GM12878 (cell line): ENCODE results near the gene SEC11A. TPM values are rescaled to one million over a fixed set of nuclear protein-coding genes. Genes with fewer than 3 reads are reported as not detected.

ENCODE experiments used
- ATAC-seq: fragments of 200-7000 bp; cut with Tn5 transposase; 3 replicates; pipeline ENCODE4 v1.9.1; 2020; ENCODE audit warnings: mild to moderate bottlenecking, moderate library complexity
- BruUV-seq: library from RNA; stranded (reverse); fragments of 400-500 nt; replicated peaks from 2 replicates; lab custom pipeline; 2021; lab: Mats Ljungman, UMichigan
- CTCF ChIA-PET: fragments of 300-600 bp; sonication (Branson Sonifier 250); formaldehyde crosslinking; extraction: SDS; loops from one replicate; lab custom pipeline; 2021; ENCODE audit warnings: inconsistent platforms; lab: Yijun Ruan, JAX
- POLR2A ChIA-PET: fragments of 350-600 bp; formaldehyde crosslinking; extraction: SDS; loops from one replicate; lab custom pipeline; 2021; ENCODE audit warnings: inconsistent platforms; lab: Charles Lee
- RAD21 ChIA-PET: fragments of 300-600 bp; sonication (Branson Sonifier 250); formaldehyde crosslinking; loops from one replicate; lab custom pipeline; 2023; ENCODE audit warnings: antibody characterized with exemption; ENCODE audit not compliant: unreplicated experiment; lab: Charles Lee
- SMC1A ChIA-PET: fragments of 300-600 bp; sonication (Branson Sonifier 250); formaldehyde crosslinking; loops from one replicate; lab custom pipeline; 2023; ENCODE audit not compliant: unreplicated experiment, uncharacterized antibody; lab: Charles Lee
- DNase-seq: peaks from one replicate; pipeline ENCODE4 v3.0.0-alpha.2; 2011; ENCODE audit warnings: low read depth, low spot score
- FAIRE-seq: peaks from 3 replicates; lab custom pipeline; 2011; peaks lifted over from hg19 to GRCh38; lab: Jason Lieb, UNC
- H2AFZ ChIP-seq: 2 replicates; pipeline ENCODE4 v1.6.0; 2011; ENCODE audit warnings: low read depth, low read length, control low read depth; ENCODE audit not compliant: control insufficient read depth
- H3K27ac ChIP-seq: 2 replicates; pipeline ENCODE4 v1.5.1; 2011; ENCODE audit warnings: control low read depth; ENCODE audit not compliant: control insufficient read depth, insufficient read depth
- H3K27me3 ChIP-seq, 2 experiments: replicated peaks in 1 of 2; 2 replicates each; pipeline versions ENCODE4 v1.6.0 to v1.6.1; 2011; ENCODE audit warnings: low read length in 1 of 2; ENCODE audit not compliant: control insufficient read depth in 2 of 2, insufficient read depth in 2 of 2
- H3K36me3 ChIP-seq, 2 experiments: 2 replicates each; pipeline ENCODE4 v1.5.1; 2011; ENCODE audit warnings: low read length in 1 of 2; ENCODE audit not compliant: control insufficient read depth in 2 of 2, insufficient read depth in 2 of 2
- H3K4me1 ChIP-seq: 2 replicates; pipeline ENCODE4 v1.6.1; 2011; ENCODE audit warnings: mild to moderate bottlenecking, low read length, moderate library complexity, mixed read lengths; ENCODE audit not compliant: control insufficient read depth, insufficient read depth
- H3K4me2 ChIP-seq: 2 replicates; pipeline ENCODE4 v1.6.0; 2011; ENCODE audit warnings: control low read depth; ENCODE audit not compliant: control insufficient read depth, insufficient read depth
- H3K4me3 ChIP-seq: fragments of 200-600 bp; sonication (generic); 2 replicates; pipeline ENCODE4 v1.5.1; 2016
- H3K79me2 ChIP-seq: 2 replicates; pipeline ENCODE4 v1.6.0; 2011; ENCODE audit warnings: low read length; ENCODE audit not compliant: control insufficient read depth, insufficient read depth
- H3K9ac ChIP-seq: 2 replicates; pipeline ENCODE4 v1.8.0; 2011; ENCODE audit warnings: low read length, control low read depth, mixed read lengths; ENCODE audit not compliant: control insufficient read depth, insufficient read depth
- H3K9me3 ChIP-seq: replicated peaks from 3 replicates; pipeline ENCODE4 v1.5.1; 2011; ENCODE audit warnings: mild to moderate bottlenecking, low read length; ENCODE audit not compliant: control insufficient read depth, insufficient read depth
- H4K20me1 ChIP-seq: 2 replicates; pipeline ENCODE4 v1.6.0; 2011; ENCODE audit not compliant: control insufficient read depth, insufficient read depth
- CREB1 ChIP-seq: IDR thresholded peaks from 2 replicates; pipeline ENCODE4 v1.6.1; 2012; ENCODE audit warnings: low read depth, mild to moderate bottlenecking, inconsistent platforms
- CTCF ChIP-seq, 3 experiments: IDR thresholded peaks in 2 of 3; conservative IDR thresholded peaks in 1 of 3; 2 replicates each; pipeline ENCODE4 v1.5.1; 2011; ENCODE audit warnings: low read depth in 3 of 3, low read length in 3 of 3, mild to moderate bottlenecking in 3 of 3, control low read depth in 2 of 3, moderate library complexity in 2 of 3, inconsistent platforms in 1 of 3, mixed read lengths in 1 of 3; ENCODE audit not compliant: control insufficient read depth in 2 of 3, insufficient read depth in 1 of 3; ENCODE audit errors: extremely low read depth in 1 of 3
- EP300 ChIP-seq, 2 experiments: fragments of 150-350 bp in 1 of 2; IDR thresholded peaks; 2 replicates each; pipeline ENCODE4 v1.6.1; 2011 to 2012; ENCODE audit warnings: low read depth in 2 of 2, low read length in 2 of 2, borderline replicate concordance in 1 of 2, improper control_type of control experiment in 1 of 2, inconsistent platforms in 1 of 2; ENCODE audit not compliant: control insufficient read depth in 1 of 2
- LARP7 ChIP-seq: fragments of 450-650 bp; IDR thresholded peaks from 2 replicates; pipeline ENCODE4 v1.6.1; 2017; ENCODE audit warnings: mild to moderate bottlenecking
- NBN ChIP-seq: fragments of 450-650 bp; IDR thresholded peaks from 2 replicates; pipeline ENCODE4 v1.6.1; 2016
- NFIC ChIP-seq: IDR thresholded peaks from 2 replicates; pipeline ENCODE4 v1.6.1; 2012; ENCODE audit warnings: low read depth, mild to moderate bottlenecking, inconsistent platforms, low read length, moderate library complexity
- SRF ChIP-seq, 2 experiments: IDR thresholded peaks; 2 replicates each; pipeline ENCODE4 v1.6.1; 2011; ENCODE audit warnings: low read depth in 2 of 2, low read length in 2 of 2, mild to moderate bottlenecking in 1 of 2, moderate library complexity in 1 of 2
- ZNF207 ChIP-seq: fragments of 450-650 bp; IDR thresholded peaks from 2 replicates; pipeline ENCODE4 v1.6.1; 2014; ENCODE audit warnings: antibody characterized with exemption, mild to moderate bottlenecking, borderline replicate concordance
- ZNF24 ChIP-seq: fragments of 450-650 bp; IDR thresholded peaks from 2 replicates; pipeline ENCODE4 v1.6.1; 2017; ENCODE audit warnings: antibody characterized with exemption, mild to moderate bottlenecking
- WGBS: methylation state at CpG from one replicate; pipeline ENCODE4 v1.1.6; 2016; ENCODE audit warnings: low lambda C conversion rate; ENCODE audit not compliant: insufficient replicate concordance, insufficient coverage; ENCODE audit errors: missing lambda C conversion rate; 5-methylcytosine and 5-hydroxymethylcytosine counted together
- in situ Hi-C: fragments of 300-500 bp; cut with MboI; formaldehyde crosslinking; loops from 9 replicates; pipeline ENCODE4 v1.14.3; 2018; ENCODE audit warnings: mixed read lengths
- intact Hi-C: fragments of 100-400 bp; cut with micrococcal nuclease; formaldehyde crosslinking; loops from one replicate; pipeline ENCODE4 v1.14.2; 2022; ENCODE audit not compliant: unreplicated experiment
- polyA plus RNA-seq, 11 experiments: library from polyadenylated mRNA; depleted of rRNA in 4 of 11; unstranded in 6 of 11; stranded (reverse) in 5 of 11; fragments of >200 nt; fragmentation: Nextera tagmentation in 4 of 11; fragmentation: Illumina TruSeq in 1 of 11; extraction: Ambion mirVana in 4 of 11; extraction: Trizol in 1 of 11; gene quantifications; 1 replicate in 1 of 11; 2 replicates in 10 of 11; pipeline versions ENCODE4 v1.2.1 to v1.2.3, GENCODE V29; 2011 to 2016; ENCODE audit warnings: inconsistent platforms in 2 of 11, missing spikeins in 2 of 11, low read depth in 1 of 11
- total RNA-seq, 4 experiments: library from RNA; depleted of rRNA in 3 of 4; stranded (reverse); fragments of >200 nt in 3 of 4; fragmentation: Illumina TruSeq in 1 of 4; extraction: Trizol in 1 of 4; gene quantifications; 2 replicates each; pipeline versions ENCODE4 v1.2.1 to v1.2.3, GENCODE V29; 2013 to 2021
- TF ChIP-seq, protein P1 (sequence below): IDR thresholded peaks from 2 replicates; pipeline ENCODE4 v1.6.1; 2011; ENCODE audit warnings: mild to moderate bottlenecking, low read depth, low read length, moderate library complexity; ENCODE audit not compliant: insufficient replicate concordance
- TF ChIP-seq, protein P2 (sequence below): fragments of 450-650 bp; IDR thresholded peaks from 2 replicates; pipeline ENCODE4 v1.6.1; 2017; ENCODE audit warnings: mild to moderate bottlenecking, moderate library complexity
- TF ChIP-seq, protein P3 (sequence below): fragments of 150-350 bp; IDR thresholded peaks from 2 replicates; pipeline ENCODE4 v1.6.1; 2014; ENCODE audit warnings: mild to moderate bottlenecking, low read depth, low read length
- TF ChIP-seq, protein P4 (sequence below): fragments of 450-650 bp; IDR thresholded peaks from 2 replicates; pipeline ENCODE4 v1.6.1; 2017; ENCODE audit warnings: low read depth, mild to moderate bottlenecking, moderate library complexity

The SEC11A gene
- total and polyA plus RNA-seq, 10 of the 15 experiments (the other 5 are each of a cell fraction or from before 2014, with no cell fraction given), result 99.2 to 159 (median 143) TPM

DNA sequence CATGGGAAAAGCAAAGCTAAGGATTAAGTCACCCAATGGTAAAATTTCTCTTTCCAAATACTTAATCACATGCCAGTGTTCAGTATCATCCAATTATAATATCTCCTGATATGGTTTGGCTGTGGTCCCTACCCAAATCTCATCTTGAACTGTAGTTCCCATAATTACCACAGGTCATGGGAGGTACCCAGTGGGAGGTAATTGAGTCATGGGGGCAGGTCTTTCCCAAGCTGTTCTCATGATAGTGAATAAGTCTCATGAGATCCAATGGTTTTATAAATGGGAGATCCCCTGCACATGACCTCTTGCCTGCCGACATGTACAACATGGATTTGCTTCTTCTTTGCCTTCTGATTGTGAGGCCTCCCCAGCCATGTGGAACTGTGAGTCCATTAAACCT is 31.8 kb downstream of the SEC11A start:
- ChIA-PET CTCF (no interaction called here), POLR2A (interaction anchor here (0.6 kb wide), 1 partner anchor 15 kb away, joined by 3 read pairs; no protein-coding TSS in a partner anchor)
- WGBS, result 61% methylated on average over 1 of the region's 1 CpG
- TF ChIP-seq, protein P1, sequence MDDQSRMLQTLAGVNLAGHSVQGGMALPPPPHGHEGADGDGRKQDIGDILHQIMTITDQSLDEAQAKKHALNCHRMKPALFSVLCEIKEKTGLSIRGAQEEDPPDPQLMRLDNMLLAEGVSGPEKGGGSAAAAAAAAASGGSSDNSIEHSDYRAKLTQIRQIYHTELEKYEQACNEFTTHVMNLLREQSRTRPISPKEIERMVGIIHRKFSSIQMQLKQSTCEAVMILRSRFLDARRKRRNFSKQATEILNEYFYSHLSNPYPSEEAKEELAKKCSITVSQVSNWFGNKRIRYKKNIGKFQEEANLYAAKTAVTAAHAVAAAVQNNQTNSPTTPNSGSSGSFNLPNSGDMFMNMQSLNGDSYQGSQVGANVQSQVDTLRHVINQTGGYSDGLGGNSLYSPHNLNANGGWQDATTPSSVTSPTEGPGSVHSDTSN, result no peak
- TF ChIP-seq ZNF24, result no peak
- TF ChIP-seq, protein P2, sequence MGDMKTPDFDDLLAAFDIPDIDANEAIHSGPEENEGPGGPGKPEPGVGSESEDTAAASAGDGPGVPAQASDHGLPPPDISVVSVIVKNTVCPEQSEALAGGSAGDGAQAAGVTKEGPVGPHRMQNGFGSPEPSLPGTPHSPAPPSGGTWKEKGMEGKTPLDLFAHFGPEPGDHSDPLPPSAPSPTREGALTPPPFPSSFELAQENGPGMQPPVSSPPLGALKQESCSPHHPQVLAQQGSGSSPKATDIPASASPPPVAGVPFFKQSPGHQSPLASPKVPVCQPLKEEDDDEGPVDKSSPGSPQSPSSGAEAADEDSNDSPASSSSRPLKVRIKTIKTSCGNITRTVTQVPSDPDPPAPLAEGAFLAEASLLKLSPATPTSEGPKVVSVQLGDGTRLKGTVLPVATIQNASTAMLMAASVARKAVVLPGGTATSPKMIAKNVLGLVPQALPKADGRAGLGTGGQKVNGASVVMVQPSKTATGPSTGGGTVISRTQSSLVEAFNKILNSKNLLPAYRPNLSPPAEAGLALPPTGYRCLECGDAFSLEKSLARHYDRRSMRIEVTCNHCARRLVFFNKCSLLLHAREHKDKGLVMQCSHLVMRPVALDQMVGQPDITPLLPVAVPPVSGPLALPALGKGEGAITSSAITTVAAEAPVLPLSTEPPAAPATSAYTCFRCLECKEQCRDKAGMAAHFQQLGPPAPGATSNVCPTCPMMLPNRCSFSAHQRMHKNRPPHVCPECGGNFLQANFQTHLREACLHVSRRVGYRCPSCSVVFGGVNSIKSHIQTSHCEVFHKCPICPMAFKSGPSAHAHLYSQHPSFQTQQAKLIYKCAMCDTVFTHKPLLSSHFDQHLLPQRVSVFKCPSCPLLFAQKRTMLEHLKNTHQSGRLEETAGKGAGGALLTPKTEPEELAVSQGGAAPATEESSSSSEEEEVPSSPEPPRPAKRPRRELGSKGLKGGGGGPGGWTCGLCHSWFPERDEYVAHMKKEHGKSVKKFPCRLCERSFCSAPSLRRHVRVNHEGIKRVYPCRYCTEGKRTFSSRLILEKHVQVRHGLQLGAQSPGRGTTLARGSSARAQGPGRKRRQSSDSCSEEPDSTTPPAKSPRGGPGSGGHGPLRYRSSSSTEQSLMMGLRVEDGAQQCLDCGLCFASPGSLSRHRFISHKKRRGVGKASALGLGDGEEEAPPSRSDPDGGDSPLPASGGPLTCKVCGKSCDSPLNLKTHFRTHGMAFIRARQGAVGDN, result no peak
- TF ChIP-seq LARP7, result no peak
- TF ChIP-seq NFIC, result no peak
- no peak for TF ChIP-seq SRF (IDR thresholded peaks at IDR 0.05; ENCODE audit: low read depth in 2 of 2, low read length in 2 of 2)
- TF ChIP-seq EP300 (IDR thresholded peaks at IDR 0.05; ENCODE audit: borderline replicate concordance in 1 of 2, control insufficient read depth in 1 of 2, low read depth in 2 of 2, low read length in 2 of 2), result no peak
- no peak for TF ChIP-seq NBN
- TF ChIP-seq, protein P3, sequence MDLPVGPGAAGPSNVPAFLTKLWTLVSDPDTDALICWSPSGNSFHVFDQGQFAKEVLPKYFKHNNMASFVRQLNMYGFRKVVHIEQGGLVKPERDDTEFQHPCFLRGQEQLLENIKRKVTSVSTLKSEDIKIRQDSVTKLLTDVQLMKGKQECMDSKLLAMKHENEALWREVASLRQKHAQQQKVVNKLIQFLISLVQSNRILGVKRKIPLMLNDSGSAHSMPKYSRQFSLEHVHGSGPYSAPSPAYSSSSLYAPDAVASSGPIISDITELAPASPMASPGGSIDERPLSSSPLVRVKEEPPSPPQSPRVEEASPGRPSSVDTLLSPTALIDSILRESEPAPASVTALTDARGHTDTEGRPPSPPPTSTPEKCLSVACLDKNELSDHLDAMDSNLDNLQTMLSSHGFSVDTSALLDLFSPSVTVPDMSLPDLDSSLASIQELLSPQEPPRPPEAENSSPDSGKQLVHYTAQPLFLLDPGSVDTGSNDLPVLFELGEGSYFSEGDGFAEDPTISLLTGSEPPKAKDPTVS, result no peak
- TF ChIP-seq ZNF207, result no peak
- TF ChIP-seq CREB1, result no peak
- TF ChIP-seq, protein P4, sequence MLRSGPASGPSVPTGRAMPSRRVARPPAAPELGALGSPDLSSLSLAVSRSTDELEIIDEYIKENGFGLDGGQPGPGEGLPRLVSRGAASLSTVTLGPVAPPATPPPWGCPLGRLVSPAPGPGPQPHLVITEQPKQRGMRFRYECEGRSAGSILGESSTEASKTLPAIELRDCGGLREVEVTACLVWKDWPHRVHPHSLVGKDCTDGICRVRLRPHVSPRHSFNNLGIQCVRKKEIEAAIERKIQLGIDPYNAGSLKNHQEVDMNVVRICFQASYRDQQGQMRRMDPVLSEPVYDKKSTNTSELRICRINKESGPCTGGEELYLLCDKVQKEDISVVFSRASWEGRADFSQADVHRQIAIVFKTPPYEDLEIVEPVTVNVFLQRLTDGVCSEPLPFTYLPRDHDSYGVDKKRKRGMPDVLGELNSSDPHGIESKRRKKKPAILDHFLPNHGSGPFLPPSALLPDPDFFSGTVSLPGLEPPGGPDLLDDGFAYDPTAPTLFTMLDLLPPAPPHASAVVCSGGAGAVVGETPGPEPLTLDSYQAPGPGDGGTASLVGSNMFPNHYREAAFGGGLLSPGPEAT, result no peak
- no peak for TF ChIP-seq CTCF (IDR thresholded peaks at IDR 0.05 in 2 of 3, conservative IDR thresholded peaks at IDR 0.05 in 1 of 3; ENCODE audit: control insufficient read depth in 2 of 3, extremely low read depth in 1 of 3, insufficient read depth in 1 of 3, low read depth in 3 of 3, low read length in 3 of 3)

More for the DNA sequence above, 31.8 kb downstream of the SEC11A start:
- RAD21 ChIA-PET, result no interaction called here
- Histone ChIP-seq H3K27me3 (no peaks in the 10 kb centered on the region), H3K27ac (no peak overlapping the region), H3K9me3 (no peaks in the 10 kb centered on the region), H3K4me2 (no peak overlapping the region), H4K20me1 (no peaks in the 10 kb centered on the region), H2AFZ (no peak overlapping the region), H3K9ac (no peak overlapping the region), H3K36me3 (peaks cover 0 to 14% of the 10 kb centered on the region in 2 experiments; a peak in 3 of 4 replicates), H3K4me1 (peaks cover 8% of the 10 kb centered on the region; the same call in 1 of the 2 replicates), H3K4me3 (no peak overlapping the region), H3K79me2 (peaks cover 2% of the 10 kb centered on the region; the same call in 1 of the 2 replicates)
- ATAC-seq (no peak), FAIRE-seq (no peak), DNase-seq (no peak)
- SMC1A ChIA-PET, result interaction anchor here (1.0 kb wide), 1 partner anchor 18 kb away, joined by 3 read pairs; no protein-coding TSS in a partner anchor
- intact Hi-C loops, result no loop called here
- in situ Hi-C loops, result no loop called here
- no TSS peak for BruUV-seq
